Measurements from ENCODE around the gene KPNA3. TPM values are rescaled to one million over a fixed set of nuclear protein-coding genes. Genes with fewer than 3 reads are reported as not detected.

KPNA3 gene
- total RNA-seq, 1 experiment from 2014 or later = 49.7 TPM

DNA sequence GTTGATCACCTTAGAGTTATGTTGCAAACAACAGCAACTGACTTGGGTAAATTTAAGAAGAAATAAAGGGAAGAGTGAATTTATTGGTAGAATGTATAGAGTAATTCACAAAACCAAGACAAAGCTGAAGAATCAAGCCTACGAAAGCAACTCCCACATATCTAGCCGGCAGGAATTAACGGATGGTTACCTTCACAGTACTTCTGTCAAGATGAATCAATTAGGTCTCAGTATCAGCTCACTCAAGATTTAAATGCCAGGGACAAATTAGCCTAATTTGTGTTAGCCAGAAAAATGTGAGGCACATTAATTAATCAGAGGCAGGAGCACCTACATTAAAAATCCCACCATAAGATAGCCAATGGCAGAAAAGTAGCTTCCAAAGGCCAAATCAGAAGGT is 10.7 kb downstream of the KPNA3 start:
- Histone ChIP-seq H3K14ac (ENCODE audit: insufficient read depth, low read length) (no peak overlapping the region), H3K4me2 (ENCODE audit: insufficient read depth, insufficient read length, low read length) (no peak overlapping the region), H3K9me3 (ENCODE audit: control insufficient read depth, low read depth, low read length) (no peaks in the 10 kb centered on the region), H2AK5ac (ENCODE audit: insufficient read length, low read length) (no peak overlapping the region), H3K18ac (ENCODE audit: insufficient read length, low read depth, low read length) (no peak overlapping the region), H3K4me1 (ENCODE audit: insufficient read depth, low read length) (no peaks in the 10 kb centered on the region; the same call in 1 of the 2 replicates), H3K79me2 (ENCODE audit: insufficient read depth, low read length) (peaks cover 27% of the 10 kb centered on the region; the same call in 1 of the 2 replicates), H2BK12ac (ENCODE audit: insufficient read length, low read depth, low read length) (no peak overlapping the region), H3K9ac (ENCODE audit: extremely low read depth, insufficient read length, low read length) (no peak overlapping the region), H2BK15ac (ENCODE audit: low read depth, low read length) (no peak overlapping the region), H4K5ac (ENCODE audit: insufficient read length, low read depth, low read length) (no peak overlapping the region), H3K27ac (ENCODE audit: insufficient read length, low read depth, low read length) (no peak overlapping the region), H2AFZ (ENCODE audit: low read length) (no peak overlapping the region), H4K91ac (ENCODE audit: insufficient read length, low read depth, low read length) (no peak overlapping the region), H4K8ac (replicated peaks; ENCODE audit: insufficient read length, low read depth, low read length) (no peak overlapping the region), H2BK5ac (ENCODE audit: insufficient read length, low read length) (no peak overlapping the region), H3K23me2 (ENCODE audit: insufficient read length, low read depth, low read length, poor library complexity, severe bottlenecking) (no peaks in the 10 kb centered on the region), H3K27me3 (ENCODE audit: insufficient read depth, low read length) (no peaks in the 10 kb centered on the region), H3K79me1 (ENCODE audit: insufficient read depth, low read depth, low read length, poor library complexity, severe bottlenecking) (peaks cover 7% of the 10 kb centered on the region), H3K56ac (ENCODE audit: insufficient read length, low read depth, low read length) (no peak overlapping the region), H3K23ac (ENCODE audit: insufficient read length, low read depth, low read length) (no peak overlapping the region), H3K4ac (ENCODE audit: low read depth, low read length) (no peak overlapping the region), H3T11ph (ENCODE audit: low read length) (no peak overlapping the region), H4K20me1 (ENCODE audit: control insufficient read depth, insufficient read depth, insufficient read length) (peaks cover 2% of the 10 kb centered on the region), H2BK120ac (ENCODE audit: low read depth, low read length, poor library complexity, severe bottlenecking) (no peak overlapping the region), H2BK20ac (ENCODE audit: low read depth, low read length, poor library complexity, severe bottlenecking) (no peak overlapping the region)
- no peak for DNase-seq
- Mint-ChIP-seq H3K27ac (no peak overlapping the region), H3K36me3 (ENCODE audit: insufficient read depth in 1 of 3, low read depth in 3 of 3) (no peaks in the 10 kb centered on the region), H3K9me3 (no peaks in the 10 kb centered on the region), H3K27me3 (ENCODE audit: low read depth) (no peaks in the 10 kb centered on the region), H3K4me3 (no peak overlapping the region), H3K4me1 (peaks cover 19 to 29% of the 10 kb centered on the region in 2 experiments)
- no CpG with 5 or more reads among the region's 3 CpGs for WGBS (ENCODE audit: extremely low coverage, insufficient read length, low lambda C conversion rate)
- no peak for TF ChIP-seq CTCF (conservative IDR thresholded peaks at IDR 0.05)
